HepG2 (cell line): ENCODE data around the gene ALB. TPM values are rescaled to one million over a fixed set of nuclear protein-coding genes. Genes with fewer than 3 reads are reported as not detected.

Experiments used
- FOXJ3 ChIP-seq: sonication (generic); formaldehyde crosslinking; IDR thresholded peaks from 2 replicates; pipeline ENCODE4 v1.4.0; 2020; ENCODE audit warnings: missing genetic modification reagents, mild to moderate bottlenecking, borderline replicate concordance
- FOXK1 ChIP-seq: sonication (generic); formaldehyde crosslinking; IDR thresholded peaks from 2 replicates; pipeline ENCODE4 v1.4.0; 2020; ENCODE audit warnings: low read depth, missing genetic modification reagents, borderline replicate concordance
- ISL2 ChIP-seq: sonication (generic); formaldehyde crosslinking; IDR thresholded peaks from 2 replicates; pipeline ENCODE4 v1.5.0; 2020; ENCODE audit warnings: missing genetic modification reagents
- MED1 ChIP-seq: sonication (generic); formaldehyde crosslinking; IDR thresholded peaks from 2 replicates; pipeline ENCODE4 v1.4.0; 2020; ENCODE audit warnings: missing genetic modification reagents
- ZNF317 ChIP-seq: sonication (generic); formaldehyde crosslinking; IDR thresholded peaks from 2 replicates; pipeline ENCODE4 v1.5.0; 2020; ENCODE audit warnings: mild to moderate bottlenecking, missing genetic modification reagents
- ZNF446 ChIP-seq: sonication (generic); formaldehyde crosslinking; IDR thresholded peaks from 2 replicates; pipeline ENCODE4 v1.5.0; 2020; ENCODE audit warnings: mild to moderate bottlenecking, missing genetic modification reagents
- ZNF577 ChIP-seq: sonication (generic); formaldehyde crosslinking; IDR thresholded peaks from 2 replicates; pipeline ENCODE4 v1.4.0; 2020; ENCODE audit warnings: mild to moderate bottlenecking, low read depth, missing genetic modification reagents, borderline replicate concordance
- ZNF614 ChIP-seq: IDR thresholded peaks from 2 replicates; pipeline ENCODE4 v1.6.1; 2018; ENCODE audit warnings: missing biosample characterization, missing genetic modification reagents, inconsistent platforms, borderline replicate concordance
- ZNF83 ChIP-seq: sonication (generic); formaldehyde crosslinking; IDR thresholded peaks from 2 replicates; pipeline ENCODE4 v1.4.0; 2020; ENCODE audit warnings: missing genetic modification reagents, mild to moderate bottlenecking, borderline replicate concordance
- polyA plus RNA-seq, 8 experiments: library from polyadenylated mRNA; depleted of rRNA in 3 of 8; stranded (reverse) in 7 of 8; unstranded in 1 of 8; fragments of >200 nt; fragmentation: Illumina TruSeq in 4 of 8; extraction: Trizol in 4 of 8; gene quantifications; 2 replicates each; pipeline versions ENCODE4 v1.2.1 to v1.2.3, GENCODE V29; 2011 to 2016; ENCODE audit warnings: low read depth in 4 of 8, missing spikeins in 1 of 8, mixed read lengths in 1 of 8; ENCODE audit not compliant: insufficient read depth in 1 of 8
- total RNA-seq, 5 experiments: library from RNA; depleted of rRNA; stranded (reverse); fragments of >200 nt; fragmentation: Illumina TruSeq; extraction: Trizol; gene quantifications; 2 replicates each; pipeline ENCODE4 v1.2.3, GENCODE V29; 2016; ENCODE audit warnings: low read depth in 1 of 5
- TF ChIP-seq, protein P1 (sequence below): sonication (generic); formaldehyde crosslinking; IDR thresholded peaks from 2 replicates; pipeline ENCODE4 v1.5.0; 2020; ENCODE audit warnings: mild to moderate bottlenecking, missing genetic modification reagents, borderline replicate concordance
- TF ChIP-seq, protein P2 (sequence below): sonication (generic); formaldehyde crosslinking; IDR thresholded peaks from 2 replicates; pipeline ENCODE4 v1.4.0; 2020; ENCODE audit warnings: mild to moderate bottlenecking, missing genetic modification reagents, borderline replicate concordance
- TF ChIP-seq, protein P3 (sequence below): sonication (generic); formaldehyde crosslinking; IDR thresholded peaks from 2 replicates; pipeline ENCODE4 v1.4.0; 2020; ENCODE audit warnings: missing genetic modification reagents
- TF ChIP-seq, protein P4 (sequence below): sonication (generic); formaldehyde crosslinking; IDR thresholded peaks from 2 replicates; pipeline ENCODE4 v1.4.0; 2020; ENCODE audit warnings: missing genetic modification reagents, borderline replicate concordance

Gene ALB
- total and polyA plus RNA-seq, 2 of the 13 experiments (the other 11 are each of a cell fraction or from before 2014, with no cell fraction given), result 22,259 to 22,625 TPM

DNA sequence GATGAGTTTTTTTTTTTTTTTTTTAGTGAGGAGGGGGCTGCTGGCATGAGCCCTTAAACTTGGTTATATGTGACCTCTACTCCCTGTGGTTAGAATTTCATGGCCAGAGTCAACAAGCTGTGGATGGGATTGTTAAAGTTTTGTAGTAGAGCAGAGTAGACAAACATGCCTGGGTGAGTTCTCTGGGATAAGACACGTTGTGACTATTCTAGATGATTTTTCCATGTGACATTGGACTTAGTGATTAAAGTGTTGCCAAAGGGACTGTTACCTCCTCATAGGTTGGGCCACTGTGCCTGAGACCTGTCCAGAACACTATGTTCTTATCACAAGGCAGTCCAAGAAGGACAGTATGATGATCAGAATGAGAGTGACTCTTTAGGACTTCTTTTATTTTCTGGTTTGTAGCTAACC, 28.8 kb upstream of the ALB start (continued):
- TF ChIP-seq, protein P1, sequence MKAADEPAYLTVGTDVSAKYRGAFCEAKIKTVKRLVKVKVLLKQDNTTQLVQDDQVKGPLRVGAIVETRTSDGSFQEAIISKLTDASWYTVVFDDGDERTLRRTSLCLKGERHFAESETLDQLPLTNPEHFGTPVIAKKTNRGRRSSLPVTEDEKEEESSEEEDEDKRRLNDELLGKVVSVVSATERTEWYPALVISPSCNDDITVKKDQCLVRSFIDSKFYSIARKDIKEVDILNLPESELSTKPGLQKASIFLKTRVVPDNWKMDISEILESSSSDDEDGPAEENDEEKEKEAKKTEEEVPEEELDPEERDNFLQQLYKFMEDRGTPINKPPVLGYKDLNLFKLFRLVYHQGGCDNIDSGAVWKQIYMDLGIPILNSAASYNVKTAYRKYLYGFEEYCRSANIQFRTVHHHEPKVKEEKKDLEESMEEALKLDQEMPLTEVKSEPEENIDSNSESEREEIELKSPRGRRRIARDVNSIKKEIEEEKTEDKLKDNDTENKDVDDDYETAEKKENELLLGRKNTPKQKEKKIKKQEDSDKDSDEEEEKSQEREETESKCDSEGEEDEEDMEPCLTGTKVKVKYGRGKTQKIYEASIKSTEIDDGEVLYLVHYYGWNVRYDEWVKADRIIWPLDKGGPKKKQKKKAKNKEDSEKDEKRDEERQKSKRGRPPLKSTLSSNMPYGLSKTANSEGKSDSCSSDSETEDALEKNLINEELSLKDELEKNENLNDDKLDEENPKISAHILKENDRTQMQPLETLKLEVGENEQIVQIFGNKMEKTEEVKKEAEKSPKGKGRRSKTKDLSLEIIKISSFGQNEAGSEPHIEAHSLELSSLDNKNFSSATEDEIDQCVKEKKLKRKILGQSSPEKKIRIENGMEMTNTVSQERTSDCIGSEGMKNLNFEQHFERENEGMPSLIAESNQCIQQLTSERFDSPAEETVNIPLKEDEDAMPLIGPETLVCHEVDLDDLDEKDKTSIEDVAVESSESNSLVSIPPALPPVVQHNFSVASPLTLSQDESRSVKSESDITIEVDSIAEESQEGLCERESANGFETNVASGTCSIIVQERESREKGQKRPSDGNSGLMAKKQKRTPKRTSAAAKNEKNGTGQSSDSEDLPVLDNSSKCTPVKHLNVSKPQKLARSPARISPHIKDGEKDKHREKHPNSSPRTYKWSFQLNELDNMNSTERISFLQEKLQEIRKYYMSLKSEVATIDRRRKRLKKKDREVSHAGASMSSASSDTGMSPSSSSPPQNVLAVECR (CRISPR knock-in tag), result peak; percentile 24; the same call in 1 of the 2 replicates
- 0 out of 2 replicates have a peak, but pooled peaks have one; percentile 43 for TF ChIP-seq ZNF614 (CRISPR knock-in tag)
- no peak for TF ChIP-seq ZNF83
- TF ChIP-seq ISL2 (CRISPR knock-in tag), result peak; percentile 86
- TF ChIP-seq ZNF446 (CRISPR knock-in tag), result no peak
- no peak for TF ChIP-seq ZNF577 (CRISPR knock-in tag)
- TF ChIP-seq, protein P2, sequence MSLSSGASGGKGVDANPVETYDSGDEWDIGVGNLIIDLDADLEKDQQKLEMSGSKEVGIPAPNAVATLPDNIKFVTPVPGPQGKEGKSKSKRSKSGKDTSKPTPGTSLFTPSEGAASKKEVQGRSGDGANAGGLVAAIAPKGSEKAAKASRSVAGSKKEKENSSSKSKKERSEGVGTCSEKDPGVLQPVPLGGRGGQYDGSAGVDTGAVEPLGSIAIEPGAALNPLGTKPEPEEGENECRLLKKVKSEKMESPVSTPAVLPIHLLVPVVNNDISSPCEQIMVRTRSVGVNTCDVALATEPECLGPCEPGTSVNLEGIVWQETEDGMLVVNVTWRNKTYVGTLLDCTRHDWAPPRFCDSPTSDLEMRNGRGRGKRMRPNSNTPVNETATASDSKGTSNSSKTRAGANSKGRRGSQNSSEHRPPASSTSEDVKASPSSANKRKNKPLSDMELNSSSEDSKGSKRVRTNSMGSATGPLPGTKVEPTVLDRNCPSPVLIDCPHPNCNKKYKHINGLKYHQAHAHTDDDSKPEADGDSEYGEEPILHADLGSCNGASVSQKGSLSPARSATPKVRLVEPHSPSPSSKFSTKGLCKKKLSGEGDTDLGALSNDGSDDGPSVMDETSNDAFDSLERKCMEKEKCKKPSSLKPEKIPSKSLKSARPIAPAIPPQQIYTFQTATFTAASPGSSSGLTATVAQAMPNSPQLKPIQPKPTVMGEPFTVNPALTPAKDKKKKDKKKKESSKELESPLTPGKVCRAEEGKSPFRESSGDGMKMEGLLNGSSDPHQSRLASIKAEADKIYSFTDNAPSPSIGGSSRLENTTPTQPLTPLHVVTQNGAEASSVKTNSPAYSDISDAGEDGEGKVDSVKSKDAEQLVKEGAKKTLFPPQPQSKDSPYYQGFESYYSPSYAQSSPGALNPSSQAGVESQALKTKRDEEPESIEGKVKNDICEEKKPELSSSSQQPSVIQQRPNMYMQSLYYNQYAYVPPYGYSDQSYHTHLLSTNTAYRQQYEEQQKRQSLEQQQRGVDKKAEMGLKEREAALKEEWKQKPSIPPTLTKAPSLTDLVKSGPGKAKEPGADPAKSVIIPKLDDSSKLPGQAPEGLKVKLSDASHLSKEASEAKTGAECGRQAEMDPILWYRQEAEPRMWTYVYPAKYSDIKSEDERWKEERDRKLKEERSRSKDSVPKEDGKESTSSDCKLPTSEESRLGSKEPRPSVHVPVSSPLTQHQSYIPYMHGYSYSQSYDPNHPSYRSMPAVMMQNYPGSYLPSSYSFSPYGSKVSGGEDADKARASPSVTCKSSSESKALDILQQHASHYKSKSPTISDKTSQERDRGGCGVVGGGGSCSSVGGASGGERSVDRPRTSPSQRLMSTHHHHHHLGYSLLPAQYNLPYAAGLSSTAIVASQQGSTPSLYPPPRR, result peak; percentile 65; the same call in 1 of the 2 replicates
- peak; percentile 94 for TF ChIP-seq MED1 (CRISPR knock-in tag)
- TF ChIP-seq, protein P3, sequence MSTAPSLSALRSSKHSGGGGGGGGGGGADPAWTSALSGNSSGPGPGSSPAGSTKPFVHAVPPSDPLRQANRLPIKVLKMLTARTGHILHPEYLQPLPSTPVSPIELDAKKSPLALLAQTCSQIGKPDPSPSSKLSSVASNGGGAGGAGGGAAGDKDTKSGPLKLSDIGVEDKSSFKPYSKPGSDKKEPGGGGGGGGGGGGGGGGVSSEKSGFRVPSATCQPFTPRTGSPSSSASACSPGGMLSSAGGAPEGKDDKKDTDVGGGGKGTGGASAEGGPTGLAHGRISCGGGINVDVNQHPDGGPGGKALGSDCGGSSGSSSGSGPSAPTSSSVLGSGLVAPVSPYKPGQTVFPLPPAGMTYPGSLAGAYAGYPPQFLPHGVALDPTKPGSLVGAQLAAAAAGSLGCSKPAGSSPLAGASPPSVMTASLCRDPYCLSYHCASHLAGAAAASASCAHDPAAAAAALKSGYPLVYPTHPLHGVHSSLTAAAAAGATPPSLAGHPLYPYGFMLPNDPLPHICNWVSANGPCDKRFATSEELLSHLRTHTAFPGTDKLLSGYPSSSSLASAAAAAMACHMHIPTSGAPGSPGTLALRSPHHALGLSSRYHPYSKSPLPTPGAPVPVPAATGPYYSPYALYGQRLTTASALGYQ (CRISPR knock-in tag), result peak; percentile 59; the same call in 1 of the 2 replicates
- TF ChIP-seq FOXK1, result peak; percentile 44; the same call in 1 of the 2 replicates
- TF ChIP-seq ZNF317, result no peak
- TF ChIP-seq FOXJ3 (CRISPR knock-in tag), result peak; percentile 84; the same call in 1 of the 2 replicates
- TF ChIP-seq, protein P4, sequence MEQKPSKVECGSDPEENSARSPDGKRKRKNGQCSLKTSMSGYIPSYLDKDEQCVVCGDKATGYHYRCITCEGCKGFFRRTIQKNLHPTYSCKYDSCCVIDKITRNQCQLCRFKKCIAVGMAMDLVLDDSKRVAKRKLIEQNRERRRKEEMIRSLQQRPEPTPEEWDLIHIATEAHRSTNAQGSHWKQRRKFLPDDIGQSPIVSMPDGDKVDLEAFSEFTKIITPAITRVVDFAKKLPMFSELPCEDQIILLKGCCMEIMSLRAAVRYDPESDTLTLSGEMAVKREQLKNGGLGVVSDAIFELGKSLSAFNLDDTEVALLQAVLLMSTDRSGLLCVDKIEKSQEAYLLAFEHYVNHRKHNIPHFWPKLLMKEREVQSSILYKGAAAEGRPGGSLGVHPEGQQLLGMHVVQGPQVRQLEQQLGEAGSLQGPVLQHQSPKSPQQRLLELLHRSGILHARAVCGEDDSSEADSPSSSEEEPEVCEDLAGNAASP, result peak; percentile 48; the same call in 1 of the 2 replicates
